Dedifferentiated amniotic fluid mesenchymal stem cell (primary cell): ENCODE results near the gene EVI5.
A peak's percentile ranks its signal among the peaks of the same experiment; 100 is the strongest.

Source experiments
- DNase-seq: peaks from one replicate; pipeline ENCODE4 v3.0.0-alpha.2; 2016; ENCODE audit errors: extremely low spot score

Gene EVI5

GRCh38 chr1:92784639-92785500 is at the start of gene EVI5:
TSS of gene EVI5 (minus strand) at chr1:92785108. CDS start at chr1:92736546, 48,562 bp downstream.
- peak; percentile 98 for DNase-seq

GRCh38 chr1:92834617-92835016 is 49.7 kb upstream of the EVI5 start:
- no peak for DNase-seq

- DNase-seq: no peak
Observed at GRCh38 chr1:92833840-92834239, 48.9 kb upstream of the EVI5 start.

- DNase-seq: peak; percentile 23
Observed at GRCh38 chr1:92832537-92833114, 47.7 kb upstream of the EVI5 start.

- peak; percentile 97 for DNase-seq
Observed at GRCh38 chr1:92831762-92832536, 47.0 kb upstream of the EVI5 start, which contains the start of gene RPL5. TSS of gene RPL5 (plus strand) at chr1:92832040. CDS start at chr1:92832115, 75 bp downstream.

- no peak for DNase-seq
Observed at GRCh38 chr1:92831368-92831761, 46.5 kb upstream of the EVI5 start.

- DNase-seq: no peak
Observed at GRCh38 chr1:92826792-92827191, 41.9 kb upstream of the EVI5 start.

- DNase-seq: peak; percentile 16
Observed at GRCh38 chr1:92822879-92823278, 38.0 kb upstream of the EVI5 start.

- DNase-seq: no peak
Observed at GRCh38 chr1:92820551-92820950, 35.6 kb upstream of the EVI5 start.

GRCh38 chr1:92820024-92820423 is 35.1 kb upstream of the EVI5 start:
- no peak for DNase-seq

- DNase-seq: no peak
Observed at GRCh38 chr1:92817986-92818764, 33.3 kb upstream of the EVI5 start.

GRCh38 chr1:92817137-92817697 is 32.3 kb upstream of the EVI5 start:
- no peak for DNase-seq

GRCh38 chr1:92816732-92817131 is 31.8 kb upstream of the EVI5 start:
- DNase-seq: no peak

GRCh38 chr1:92808381-92808780 is 23.5 kb upstream of the EVI5 start:
- no peak for DNase-seq

GRCh38 chr1:92805216-92805615 is 20.3 kb upstream of the EVI5 start:
- DNase-seq: no peak

GRCh38 chr1:92804721-92805201 is 19.9 kb upstream of the EVI5 start:
- peak; percentile 70 for DNase-seq

- no peak for DNase-seq
Observed at GRCh38 chr1:92803140-92803887, 18.4 kb upstream of the EVI5 start.

- peak; percentile 70 for DNase-seq
Observed at GRCh38 chr1:92797961-92798360, 13.1 kb upstream of the EVI5 start.

GRCh38 chr1:92797297-92797696 is 12.4 kb upstream of the EVI5 start:
- DNase-seq: no peak

- DNase-seq: peak; percentile 72
Observed at GRCh38 chr1:92795166-92795565, 10.3 kb upstream of the EVI5 start.
